AG09309 (cell line): ENCODE measurements around the gene PDE4A.

Experiments
- DNase-seq: peaks from one replicate; pipeline ENCODE4 v3.0.0-alpha.2; 2010; ENCODE audit warnings: low read depth
- H3K4me3 ChIP-seq: 2 replicates; pipeline ENCODE4 v1.5.1; 2011; ENCODE audit warnings: mild to moderate bottlenecking, low read depth, low read length, moderate library complexity; ENCODE audit not compliant: control insufficient read depth
- TF ChIP-seq, protein P1 (sequence below): IDR thresholded peaks from 2 replicates; pipeline ENCODE4 v1.5.1; 2011; ENCODE audit warnings: mild to moderate bottlenecking, low read depth, low read length, inconsistent platforms; ENCODE audit not compliant: insufficient read depth, control insufficient read depth; ENCODE audit errors: missing control alignments

Gene PDE4A

DNA sequence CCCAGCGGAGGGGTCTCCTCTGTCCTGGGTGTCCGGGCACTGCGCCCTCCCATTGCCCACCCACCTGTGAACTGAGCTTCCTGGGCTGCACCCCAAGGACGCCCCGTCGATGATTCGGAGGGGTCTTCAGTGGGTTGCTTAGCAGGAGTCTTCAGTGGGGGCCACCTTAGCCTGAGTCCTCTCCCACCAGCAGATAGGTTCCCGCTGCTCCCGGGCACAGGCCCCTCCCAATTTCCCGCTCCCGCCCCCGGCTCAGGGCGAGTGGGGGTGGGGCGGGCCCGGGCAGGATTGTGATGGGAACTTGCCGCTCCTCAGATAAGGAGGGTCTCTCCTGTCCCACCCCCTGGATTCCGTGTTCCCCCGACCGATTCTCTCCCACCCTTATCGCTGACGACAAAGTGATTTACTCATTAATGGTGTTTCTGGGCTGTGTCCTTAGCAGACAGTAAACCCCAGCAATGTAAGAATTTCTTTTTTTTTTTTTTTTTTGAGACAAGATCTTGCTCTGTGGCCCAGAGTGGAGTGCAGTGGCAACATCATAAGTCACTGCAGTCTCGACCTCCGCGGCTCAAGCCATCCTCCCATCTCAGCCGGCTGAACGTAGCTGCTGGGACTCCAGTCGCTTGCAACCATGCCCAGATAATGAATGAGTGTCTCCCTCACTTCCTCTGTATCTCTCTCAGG is 97.6 kb downstream of the PDE4A start:
- DNase-seq, result no peak
- H3K4me3 ChIP-seq, result peak overlapping the region; percentile 41
- TF ChIP-seq, protein P1, sequence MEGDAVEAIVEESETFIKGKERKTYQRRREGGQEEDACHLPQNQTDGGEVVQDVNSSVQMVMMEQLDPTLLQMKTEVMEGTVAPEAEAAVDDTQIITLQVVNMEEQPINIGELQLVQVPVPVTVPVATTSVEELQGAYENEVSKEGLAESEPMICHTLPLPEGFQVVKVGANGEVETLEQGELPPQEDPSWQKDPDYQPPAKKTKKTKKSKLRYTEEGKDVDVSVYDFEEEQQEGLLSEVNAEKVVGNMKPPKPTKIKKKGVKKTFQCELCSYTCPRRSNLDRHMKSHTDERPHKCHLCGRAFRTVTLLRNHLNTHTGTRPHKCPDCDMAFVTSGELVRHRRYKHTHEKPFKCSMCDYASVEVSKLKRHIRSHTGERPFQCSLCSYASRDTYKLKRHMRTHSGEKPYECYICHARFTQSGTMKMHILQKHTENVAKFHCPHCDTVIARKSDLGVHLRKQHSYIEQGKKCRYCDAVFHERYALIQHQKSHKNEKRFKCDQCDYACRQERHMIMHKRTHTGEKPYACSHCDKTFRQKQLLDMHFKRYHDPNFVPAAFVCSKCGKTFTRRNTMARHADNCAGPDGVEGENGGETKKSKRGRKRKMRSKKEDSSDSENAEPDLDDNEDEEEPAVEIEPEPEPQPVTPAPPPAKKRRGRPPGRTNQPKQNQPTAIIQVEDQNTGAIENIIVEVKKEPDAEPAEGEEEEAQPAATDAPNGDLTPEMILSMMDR, result no peak

DNA sequence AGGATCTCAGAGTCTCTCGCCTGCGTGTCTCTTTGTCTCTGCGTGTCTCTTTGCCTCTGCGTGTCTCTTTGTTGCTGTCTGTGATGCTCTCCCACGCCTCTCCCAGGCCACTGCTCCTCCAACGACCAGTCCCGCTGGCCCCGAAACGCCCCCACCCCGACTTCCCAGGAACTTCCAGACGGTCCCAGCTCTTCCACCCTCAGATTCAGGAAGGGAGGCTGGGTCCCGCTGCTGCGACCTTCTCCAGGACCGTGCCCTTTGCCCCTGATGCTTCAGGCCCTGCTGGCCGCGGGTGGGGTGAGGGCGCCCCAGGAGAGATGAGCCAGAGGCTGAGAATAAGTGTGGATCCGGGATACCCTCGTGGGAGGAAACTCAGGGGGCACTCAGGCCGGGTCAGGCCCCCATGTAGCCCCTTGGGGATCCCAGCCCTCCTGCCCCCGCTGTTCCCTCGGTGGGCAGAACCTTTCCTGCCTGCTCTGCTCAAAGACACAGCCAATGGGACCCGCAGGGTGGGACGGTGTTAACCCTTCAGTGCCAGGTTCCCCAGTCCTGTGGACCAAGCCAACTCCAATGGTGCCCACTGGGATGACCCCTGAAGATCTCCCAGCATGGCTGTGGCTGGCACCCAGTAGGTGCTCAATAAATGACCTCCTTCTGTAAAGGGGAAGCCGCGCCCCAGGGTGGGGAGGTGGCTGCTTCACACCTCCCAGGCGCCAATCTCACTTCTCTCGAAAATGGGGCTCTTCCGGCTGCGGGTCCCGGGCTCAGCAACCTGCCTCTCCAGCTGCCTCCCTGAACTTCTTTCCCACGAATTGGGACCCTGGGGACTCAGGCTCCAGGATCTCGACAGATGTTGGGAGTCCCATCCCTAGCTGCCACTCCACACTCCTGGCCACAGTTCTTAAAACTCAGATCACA is 98.4 kb downstream of the PDE4A start:
- TF ChIP-seq, protein P1, result no peak
- no peak overlapping the region for H3K4me3 ChIP-seq

More for the DNA sequence above, 98.4 kb downstream of the PDE4A start:
- no peak for DNase-seq
